GM23338 (cell line): ENCODE data around the gene BSND. TPM values are rescaled to one million over a fixed set of nuclear protein-coding genes. Genes with fewer than 3 reads are reported as not detected.

Source experiments
- ATAC-seq: fragments of 200-7000 bp; cut with Tn5 transposase; 3 replicates; pipeline ENCODE4 v1.9.1; 2020
- DNase-seq: peaks from one replicate; pipeline ENCODE4 v3.0.0-alpha.2; 2015; ENCODE audit warnings: low spot score
- H2AFZ ChIP-seq: fragments of 200-600 bp; sonication (generic); 2 replicates; pipeline ENCODE4 v1.8.0; 2016; ENCODE audit warnings: antibody characterized with exemption, mild to moderate bottlenecking, moderate library complexity
- H3F3A ChIP-seq: fragments of 200-600 bp; sonication (generic); replicated peaks from 2 replicates; pipeline ENCODE4 v1.8.0; 2017; ENCODE audit warnings: antibody characterized with exemption, mixed run types, low read depth
- H3K27ac ChIP-seq: fragments of 200-600 bp; sonication (generic); 2 replicates; pipeline ENCODE4 v1.6.1; 2016; ENCODE audit warnings: low read depth
- H3K27me3 ChIP-seq: fragments of 200-600 bp; sonication (generic); 2 replicates; pipeline ENCODE4 v1.8.0; 2016; ENCODE audit warnings: mild to moderate bottlenecking, mixed run types, moderate library complexity; ENCODE audit not compliant: insufficient read depth
- H3K36me3 ChIP-seq: fragments of 200-600 bp; sonication (generic); 2 replicates; pipeline ENCODE4 v1.8.0; 2016; ENCODE audit warnings: mild to moderate bottlenecking; ENCODE audit not compliant: insufficient read depth
- H3K4me1 ChIP-seq: fragments of 200-600 bp; sonication (generic); 2 replicates; pipeline ENCODE4 v1.8.0; 2016; ENCODE audit warnings: mild to moderate bottlenecking, moderate library complexity; ENCODE audit not compliant: insufficient read depth
- H3K4me2 ChIP-seq: fragments of 200-600 bp; sonication (generic); 2 replicates; pipeline ENCODE4 v1.7.1; 2017; ENCODE audit warnings: mixed run types
- H3K4me3 ChIP-seq: fragments of 200-600 bp; sonication (generic); 2 replicates; pipeline ENCODE4 v1.6.1; 2016; ENCODE audit warnings: mixed run types
- H3K79me2 ChIP-seq: fragments of 200-600 bp; sonication (generic); replicated peaks from 2 replicates; pipeline ENCODE4 v1.8.0; 2017; ENCODE audit warnings: mild to moderate bottlenecking; ENCODE audit not compliant: insufficient read depth
- H3K9me2 ChIP-seq: fragments of 200-600 bp; sonication (generic); 2 replicates; pipeline ENCODE4 v1.8.0; 2017; ENCODE audit not compliant: insufficient read depth
- H4K20me1 ChIP-seq: fragments of 200-600 bp; sonication (generic); replicated peaks from 2 replicates; pipeline ENCODE4 v1.8.0; 2017; ENCODE audit warnings: mild to moderate bottlenecking; ENCODE audit not compliant: insufficient read depth
- H3K27ac Mint-ChIP-seq: 2 replicates; pipeline ENCODE4 v1.8.0; 2020; ENCODE audit warnings: inconsistent platforms, mild to moderate bottlenecking, moderate library complexity, mixed read lengths
- H3K27me3 Mint-ChIP-seq: 3 replicates; pipeline ENCODE4 v1.8.0; 2022; ENCODE audit warnings: low read depth, mild to moderate bottlenecking, moderate library complexity, mixed read lengths, inconsistent platforms; ENCODE audit not compliant: insufficient read depth, poor library complexity
- H3K36me3 Mint-ChIP-seq: 3 replicates; pipeline ENCODE4 v1.8.0; 2021; ENCODE audit warnings: low read depth, mild to moderate bottlenecking, inconsistent platforms, moderate library complexity, mixed read lengths
- H3K4me1 Mint-ChIP-seq: 3 replicates; pipeline ENCODE4 v1.8.0; 2020; ENCODE audit warnings: mild to moderate bottlenecking, inconsistent platforms, mixed read lengths
- H3K4me3 Mint-ChIP-seq: 3 replicates; pipeline ENCODE4 v1.8.0; 2021; ENCODE audit warnings: moderate library complexity, mild to moderate bottlenecking, inconsistent platforms, mixed read lengths
- H3K9me3 Mint-ChIP-seq: 3 replicates; pipeline ENCODE4 v1.8.0; 2020; ENCODE audit warnings: moderate library complexity, mild to moderate bottlenecking, inconsistent platforms, mixed read lengths
- CREB1 ChIP-seq: fragments of 250-450 bp; sonication (Bioruptor Pico); IDR thresholded peaks from 2 replicates; pipeline ENCODE4 v1.5.0; 2020; ENCODE audit warnings: low read depth, mild to moderate bottlenecking, moderate library complexity
- CTCF ChIP-seq, 2 experiments: fragments of 200-600 bp in 1 of 2; sonication (generic) in 1 of 2; conservative IDR thresholded peaks; 2 replicates each; pipeline versions ENCODE4 v1.5.1 to v1.6.1; 2016 to 2017; ENCODE audit warnings: antibody characterized with exemption in 2 of 2, low read depth in 2 of 2, mild to moderate bottlenecking in 2 of 2, moderate library complexity in 1 of 2
- ETS1 ChIP-seq: IDR thresholded peaks from 2 replicates; pipeline ENCODE4 v1.6.1; 2016; ENCODE audit warnings: antibody characterized with exemption
- EZH2 ChIP-seq: fragments of 200-600 bp; sonication (generic); IDR thresholded peaks from one replicate; pipeline ENCODE4 v1.8.0; 2017; ENCODE audit warnings: antibody characterized with exemption, mild to moderate bottlenecking, low read depth; ENCODE audit not compliant: unreplicated experiment
- EZH2phosphoT487 ChIP-seq: fragments of 200-600 bp; sonication (generic); IDR thresholded peaks from one replicate; pipeline ENCODE4 v1.8.1; 2018; ENCODE audit warnings: antibody characterized with exemption; ENCODE audit not compliant: unreplicated experiment
- JUNB ChIP-seq: IDR thresholded peaks from one replicate; pipeline ENCODE4 v1.6.1; 2016; ENCODE audit warnings: antibody characterized with exemption; ENCODE audit not compliant: unreplicated experiment
- NANOG ChIP-seq: IDR thresholded peaks from 2 replicates; pipeline ENCODE4 v1.6.1; 2016; ENCODE audit warnings: antibody characterized with exemption, borderline replicate concordance
- POLR2AphosphoS5 ChIP-seq: IDR thresholded peaks from 2 replicates; pipeline ENCODE4 v1.6.1; 2016; ENCODE audit warnings: antibody characterized with exemption, low read depth
- REST ChIP-seq: IDR thresholded peaks from one replicate; pipeline ENCODE4 v1.6.1; 2018; ENCODE audit warnings: antibody characterized with exemption; ENCODE audit not compliant: unreplicated experiment
- STAT1 ChIP-seq: IDR thresholded peaks from one replicate; pipeline ENCODE4 v1.6.1; 2016; ENCODE audit warnings: antibody characterized with exemption; ENCODE audit not compliant: unreplicated experiment
- ZNF114 ChIP-seq: fragments of 250-450 bp; sonication (Bioruptor Pico); IDR thresholded peaks from 2 replicates; pipeline ENCODE4 v1.5.0; 2020; ENCODE audit warnings: mild to moderate bottlenecking, moderate library complexity
- ZNF331 ChIP-seq: fragments of 250-450 bp; sonication (Bioruptor Pico); IDR thresholded peaks from 2 replicates; pipeline ENCODE4 v1.5.0; 2020; ENCODE audit warnings: low read depth, mild to moderate bottlenecking, moderate library complexity
- ZNF462 ChIP-seq: fragments of 250-450 bp; sonication (Bioruptor Pico); IDR thresholded peaks from 2 replicates; pipeline ENCODE4 v1.5.0; 2020; ENCODE audit warnings: mild to moderate bottlenecking, moderate library complexity
- polyA plus RNA-seq: library from polyadenylated mRNA; unstranded; fragments of >200 nt; fragmentation: Nextera tagmentation; extraction: Ambion mirVana; gene quantifications from 2 replicates; pipeline ENCODE4 v1.2.1, GENCODE V29; 2016
- total RNA-seq: library from RNA; depleted of rRNA; stranded (reverse); fragments of >200 nt; shearing (Covaris generic); gene quantifications from 2 replicates; pipeline ENCODE4 v1.2.3, GENCODE V29; 2014

BSND gene
- total and polyA plus RNA-seq, 2 experiments from 2014 or later, result 0.55 to 1.4 TPM

GRCh38 chr1:55034476-55035133 lies 35.9 kb downstream of the BSND start:
- Histone ChIP-seq H3K4me3 (no peak overlapping the region), H4K20me1 (no peaks in the 10 kb centered on the region), H3K4me1 (peaks cover 29% of the 10 kb centered on the region), H3K4me2 (no peak overlapping the region), H3K27me3 (peaks cover 28% of the 10 kb centered on the region), H3K9me2 (peaks cover 7% of the 10 kb centered on the region; the same call in 1 of the 2 replicates), H3K79me2 (peaks cover 12% of the 10 kb centered on the region), H3K36me3 (no peaks in the 10 kb centered on the region), H2AFZ (no peak overlapping the region), H3K27ac (no peak overlapping the region), H3F3A (no peaks in the 10 kb centered on the region)
- H3K4me1 Mint-ChIP-seq, result peaks cover 21% of the 10 kb centered on the region
- no peak overlapping the region for H3K4me3 Mint-ChIP-seq
- H3K27me3 Mint-ChIP-seq, result peaks cover 18% of the 10 kb centered on the region
- TF ChIP-seq POLR2AphosphoS5, result no peak
- TF ChIP-seq ZNF331, result no peak
- no peak for TF ChIP-seq EZH2phosphoT487
- TF ChIP-seq ZNF462, result no peak
- no peak for TF ChIP-seq EZH2
- TF ChIP-seq REST, result no peak
- no peak for TF ChIP-seq JUNB
- no peak for TF ChIP-seq ZNF114 (CRISPR knock-in tag)
- TF ChIP-seq ETS1, result no peak
- TF ChIP-seq CTCF (conservative IDR thresholded peaks at IDR 0.05; ENCODE audit: low read depth in 2 of 2), result no peak
- no peak for TF ChIP-seq NANOG
- no peak for TF ChIP-seq CREB1 (CRISPR knock-in tag)
- no peak for TF ChIP-seq STAT1
- H3K9me3 Mint-ChIP-seq, result peaks cover 4% of the 10 kb centered on the region
- H3K27ac Mint-ChIP-seq, result no peak overlapping the region
- no peak for ATAC-seq
- no peak for DNase-seq
- peaks cover 9% of the 10 kb centered on the region for H3K36me3 Mint-ChIP-seq
